ENCODE measurements around the gene GRPEL1.

Gene GRPEL1

DNA sequence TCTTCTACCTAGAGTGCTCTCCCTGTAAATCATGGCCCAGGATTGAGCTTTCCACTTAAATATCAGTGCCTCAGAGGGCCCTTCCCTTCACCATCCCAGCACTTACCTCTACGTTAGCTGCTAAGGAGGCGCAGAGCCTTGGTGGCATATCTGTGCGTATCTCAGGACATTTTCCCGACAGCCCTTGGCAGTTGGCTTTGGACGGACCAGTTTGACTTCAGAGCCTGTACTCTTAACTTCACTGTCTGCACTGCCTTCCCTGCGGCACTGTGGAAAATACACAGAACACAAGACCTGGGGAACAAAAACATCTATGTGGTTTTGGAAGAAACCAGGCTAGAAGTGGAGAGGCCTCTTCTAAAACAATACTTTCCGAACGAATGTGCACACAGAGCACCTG, 22.3 kb downstream of the GRPEL1 start:
- DNase-seq (ENCODE audit: low read depth): no peak

DNA sequence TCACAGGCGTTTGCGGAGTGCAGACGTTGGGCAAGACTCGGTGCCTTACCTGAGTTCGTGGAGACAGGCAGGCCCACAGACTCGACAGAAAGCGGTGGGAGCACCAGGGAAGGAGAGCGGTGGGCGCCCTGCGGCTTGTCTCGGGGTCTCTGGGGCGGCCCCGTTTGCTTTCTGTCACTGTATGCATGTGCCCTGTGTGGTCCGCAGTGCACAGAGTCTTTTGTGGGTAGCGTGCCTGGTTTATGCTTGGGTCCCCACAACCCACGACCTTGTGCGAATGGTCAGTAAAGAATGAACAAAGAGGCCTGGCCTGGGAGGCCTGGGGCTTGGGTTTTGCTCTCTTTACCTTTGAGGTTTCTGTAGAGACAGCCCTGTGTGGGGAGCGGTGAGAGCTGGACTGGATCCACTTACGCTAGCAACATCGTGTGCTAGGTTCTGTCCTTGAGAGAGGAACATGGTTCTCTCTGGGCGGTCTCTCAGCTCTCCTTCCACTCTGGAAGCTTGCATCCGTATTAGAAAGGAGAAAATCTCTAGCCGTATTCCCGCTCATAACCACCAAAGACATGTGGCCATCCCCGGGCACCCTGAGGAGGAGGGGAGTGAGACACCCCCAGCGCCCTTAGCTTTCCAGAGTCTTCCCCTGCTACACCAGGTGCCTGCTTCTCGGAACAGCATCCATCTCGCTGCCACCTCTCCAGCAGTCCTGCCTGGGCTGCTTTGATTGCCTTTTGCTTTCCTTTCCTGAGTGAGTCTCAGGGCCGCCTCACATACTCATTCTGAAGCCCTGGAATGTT, 23.5 kb downstream of the GRPEL1 start:
- DNase-seq (ENCODE audit: low read depth): no peak

DNA sequence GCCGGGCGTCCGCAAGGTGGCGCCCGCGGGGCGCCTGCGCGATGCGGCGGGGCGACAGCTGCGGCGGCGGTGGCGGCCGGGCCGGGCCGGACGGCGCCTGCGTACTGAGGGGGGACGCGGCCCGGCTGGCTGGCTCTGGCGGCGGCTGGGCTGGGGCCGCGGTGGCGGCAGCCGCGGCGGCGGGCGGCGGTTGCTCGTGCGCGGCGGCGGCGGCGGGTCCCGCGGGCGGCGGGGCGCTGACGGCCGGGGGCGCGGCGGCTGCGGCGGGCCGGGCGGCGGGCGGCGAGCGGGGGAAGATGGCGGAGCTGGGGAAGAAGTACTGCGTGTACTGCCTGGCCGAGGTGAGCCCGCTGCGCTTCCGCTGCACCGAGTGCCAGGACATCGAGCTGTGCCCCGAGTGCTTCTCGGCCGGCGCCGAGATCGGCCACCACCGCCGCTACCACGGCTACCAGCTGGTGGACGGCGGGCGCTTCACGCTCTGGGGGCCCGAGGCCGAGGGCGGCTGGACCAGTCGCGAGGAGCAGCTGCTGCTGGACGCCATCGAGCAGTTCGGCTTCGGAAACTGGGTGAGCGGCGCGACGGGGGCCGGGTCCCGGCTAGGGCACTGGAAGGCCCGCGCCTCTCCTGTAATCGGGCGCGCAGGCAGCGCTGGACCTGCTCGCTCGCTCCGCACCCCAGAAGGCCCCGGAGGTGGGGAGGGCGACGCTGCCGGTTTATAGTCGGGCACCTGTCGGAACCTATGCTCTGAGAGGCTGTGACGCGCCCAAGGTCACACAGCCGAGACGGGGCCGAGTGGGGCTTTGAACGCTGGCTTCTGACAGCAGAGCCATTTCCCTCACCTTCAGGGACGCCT, 24.4 kb downstream of the GRPEL1 start, which contains the start of gene TADA2B:
TADA2B (plus strand) TSS at position 89 of the 853 bp plus-strand sequence; CDS start at position 297, 208 bp downstream.
- peak; percentile 41 for DNase-seq (ENCODE audit: low read depth)

DNA sequence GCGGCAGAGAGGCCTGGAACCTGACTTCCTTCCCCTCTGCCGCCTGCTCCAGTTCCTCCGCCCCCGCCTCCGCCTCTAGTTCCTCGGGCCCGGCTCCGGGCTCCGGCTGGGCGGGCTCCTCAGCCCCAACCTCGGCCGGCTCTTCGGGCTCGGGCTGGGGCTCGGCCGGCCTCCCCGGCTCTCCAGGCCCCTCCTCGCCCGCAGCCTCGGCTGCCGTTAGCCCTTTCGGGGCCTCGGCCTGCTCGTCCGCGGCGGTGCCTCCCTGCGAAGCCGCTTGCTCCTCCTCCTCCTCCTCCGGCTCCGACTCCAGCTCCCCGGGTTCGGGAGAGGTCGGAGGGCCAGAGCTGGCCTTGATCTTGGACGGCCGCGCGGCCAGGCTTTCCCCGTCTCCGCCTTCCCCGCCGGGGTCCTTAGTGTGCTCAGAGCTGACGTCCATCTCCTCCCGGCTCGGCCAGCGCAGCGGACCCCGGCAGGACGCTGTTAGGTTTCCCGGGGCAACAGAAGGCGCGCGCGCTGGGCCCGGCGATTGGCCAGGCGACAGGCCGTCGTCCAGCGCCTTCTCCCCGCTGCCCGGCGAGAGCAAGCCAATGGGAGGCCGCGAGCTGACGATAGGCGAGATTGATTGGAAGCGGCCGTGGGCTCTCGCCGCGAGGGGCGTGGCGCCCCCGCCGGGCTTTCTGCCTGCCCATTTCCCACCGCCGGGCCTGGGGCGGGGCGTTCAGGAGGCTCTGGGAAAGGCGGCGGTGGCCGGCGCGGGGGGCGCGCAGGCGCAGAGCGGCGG, 25.2 kb downstream of the GRPEL1 start:
- peak; percentile 81 for DNase-seq (ENCODE audit: low read depth)

GRCh38 chr4:7041801-7042502, 25.9 kb downstream of the GRPEL1 start:
- DNase-seq (ENCODE audit: low read depth): no peak

- no peak for DNase-seq (ENCODE audit: low read depth)
Measured at GRCh38 chr4:7041246-7041645, 26.6 kb downstream of the GRPEL1 start.

DNA sequence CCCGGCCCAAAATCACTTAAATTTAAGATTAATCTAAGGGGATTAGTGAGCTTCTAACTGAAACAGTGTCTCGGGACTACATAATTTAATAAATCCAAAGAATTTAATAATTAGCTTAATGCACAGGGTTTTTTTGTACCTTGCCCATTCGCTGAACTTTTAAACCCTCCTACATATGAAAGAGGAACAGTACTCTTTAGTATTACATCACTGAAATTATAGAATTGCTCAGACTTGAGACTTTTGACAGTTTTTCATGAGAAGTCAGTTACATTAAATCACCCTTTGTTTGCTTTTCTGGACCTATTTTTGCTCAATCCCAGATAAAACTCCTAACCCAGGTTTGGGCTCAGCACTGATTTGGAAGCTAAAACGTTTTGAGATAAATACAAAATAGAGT, 27.1 kb downstream of the GRPEL1 start:
- no peak for DNase-seq (ENCODE audit: low read depth)

DNA sequence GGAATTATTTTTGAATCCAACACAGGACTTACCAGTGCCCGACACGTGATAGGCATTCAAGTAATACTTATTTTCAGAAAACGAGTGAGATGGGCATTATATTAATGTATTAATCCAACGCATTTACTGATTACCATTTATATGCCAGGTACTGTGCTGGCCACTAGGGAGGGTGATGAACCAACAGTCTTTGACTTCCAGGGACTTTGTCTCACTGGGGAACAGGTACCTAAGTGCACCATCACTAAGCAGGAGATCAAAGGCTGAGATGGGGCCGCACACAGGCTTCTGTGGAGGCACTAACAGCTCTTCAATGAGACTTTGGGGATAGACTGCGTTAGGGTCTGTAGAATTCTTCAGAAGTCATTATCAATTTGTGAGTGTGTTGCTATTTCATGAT, 30.4 kb downstream of the GRPEL1 start:
- no peak for DNase-seq (ENCODE audit: low read depth)

- DNase-seq (ENCODE audit: low read depth): no peak
Measured at GRCh38 chr4:7034262-7035081, 33.4 kb downstream of the GRPEL1 start.

GRCh38 chr4:7032596-7032995, 35.3 kb downstream of the GRPEL1 start:
- DNase-seq (ENCODE audit: low read depth): no peak

DNA sequence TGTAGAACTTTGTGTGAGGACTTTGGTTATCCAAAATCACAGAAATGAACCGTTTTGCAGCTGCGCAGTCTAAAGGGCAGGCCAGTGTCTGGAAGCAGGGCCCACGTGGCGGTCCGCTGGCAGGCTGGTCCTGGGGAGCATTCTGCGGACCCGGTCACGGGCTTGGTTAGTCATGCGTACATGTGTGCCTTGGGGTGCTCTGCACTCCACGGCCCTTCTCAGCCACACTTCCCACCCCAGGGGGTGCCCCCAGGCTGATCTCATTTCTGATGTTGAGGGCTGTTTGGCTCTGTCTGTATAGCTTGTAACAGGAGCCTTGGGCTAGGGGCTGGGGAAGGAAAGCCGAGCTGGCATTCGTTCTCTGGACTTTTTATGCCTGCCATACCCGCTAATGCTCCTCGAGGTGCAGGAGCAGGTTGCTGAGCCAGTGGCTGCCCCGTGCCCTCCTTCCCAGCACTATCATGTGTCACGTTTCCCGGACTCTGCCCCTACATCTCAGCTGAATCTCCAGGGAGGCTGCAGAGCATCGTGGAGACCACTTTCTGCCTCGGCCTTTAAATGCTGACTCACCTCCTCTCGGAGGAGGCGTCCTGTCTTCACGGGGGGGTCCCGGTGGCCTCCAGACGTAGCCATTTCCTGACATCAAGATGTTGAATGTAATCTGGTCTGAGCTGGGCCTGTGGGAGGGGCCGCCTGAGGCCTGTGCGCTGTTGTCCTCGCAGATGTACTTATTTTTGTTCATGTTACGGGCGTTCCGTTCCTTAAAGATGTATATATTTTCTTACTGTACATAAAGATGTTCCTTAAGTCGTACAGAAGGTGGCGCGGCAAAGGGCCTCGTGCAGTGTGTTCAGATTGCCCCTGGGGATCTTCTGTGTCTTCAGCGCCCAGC, 36.1 kb downstream of the GRPEL1 start:
- no peak for DNase-seq (ENCODE audit: low read depth)

GRCh38 chr4:7030856-7031255, 37.0 kb downstream of the GRPEL1 start:
- no peak for DNase-seq (ENCODE audit: low read depth)

- no peak for DNase-seq (ENCODE audit: low read depth)
Measured at GRCh38 chr4:7029921-7030320, 37.9 kb downstream of the GRPEL1 start.

DNA sequence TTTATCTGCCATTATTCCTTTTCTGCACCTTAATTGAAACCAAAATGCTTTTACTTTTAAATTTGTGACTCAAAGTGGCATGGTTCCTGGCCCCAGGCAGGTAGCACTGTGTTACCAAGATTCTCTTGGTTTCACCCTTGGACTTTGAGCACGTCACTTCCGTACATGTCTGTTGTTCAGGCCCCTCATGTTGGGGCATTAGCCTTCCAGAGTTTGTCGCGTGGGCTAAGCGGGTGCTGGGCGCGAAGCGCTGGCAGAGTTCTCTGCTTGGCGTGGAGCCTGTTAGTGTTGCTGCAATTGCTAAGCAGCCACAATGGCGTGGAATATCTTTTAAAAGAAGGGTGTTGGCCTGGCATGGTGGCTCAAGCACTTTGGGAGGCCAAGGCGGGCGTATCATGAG, 38.7 kb downstream of the GRPEL1 start:
- DNase-seq (ENCODE audit: low read depth): no peak

DNA sequence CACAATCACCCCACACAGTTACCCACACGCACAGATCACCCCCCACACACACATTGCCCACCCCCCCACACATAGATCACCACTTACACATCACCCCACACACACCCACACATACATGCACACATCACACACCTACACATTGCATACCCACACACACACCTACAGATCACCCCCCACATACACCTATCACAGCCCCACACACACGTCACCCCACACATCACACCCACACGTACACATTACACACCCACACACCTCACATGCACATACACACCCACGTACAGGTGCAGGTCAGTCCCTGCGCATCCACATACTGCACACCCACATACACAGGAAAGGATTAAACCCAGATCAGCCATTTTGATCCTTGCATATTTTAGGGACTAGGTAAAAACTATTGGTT, 40.0 kb downstream of the GRPEL1 start:
- no peak for DNase-seq (ENCODE audit: low read depth)

GRCh38 chr4:7027284-7027683, 40.6 kb downstream of the GRPEL1 start:
- DNase-seq (ENCODE audit: low read depth): no peak

DNA sequence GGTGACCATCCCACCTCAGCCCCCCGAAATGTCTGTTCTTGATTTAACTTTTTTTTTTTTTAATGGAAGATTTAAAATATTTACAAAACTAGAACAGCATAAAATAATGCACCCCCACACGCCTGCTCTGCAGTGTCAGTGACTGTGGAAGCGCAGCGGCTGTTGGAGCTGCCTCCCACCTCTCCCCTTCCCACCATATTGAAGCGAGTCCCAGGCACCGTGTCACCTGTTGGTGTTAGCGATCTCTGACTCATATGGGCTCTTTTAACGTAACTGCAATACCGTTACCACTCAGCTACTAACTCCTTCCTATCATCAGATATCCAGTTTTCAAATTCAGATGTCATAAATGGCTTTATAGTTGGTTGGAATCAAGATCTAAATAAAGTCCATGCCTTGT, 41.8 kb downstream of the GRPEL1 start:
- no peak for DNase-seq (ENCODE audit: low read depth)

- no peak for DNase-seq (ENCODE audit: low read depth)
Measured at GRCh38 chr4:7025040-7025602, 42.7 kb downstream of the GRPEL1 start.

GRCh38 chr4:7024336-7024890, 43.5 kb downstream of the GRPEL1 start:
- DNase-seq (ENCODE audit: low read depth): no peak

Data from T follicular helper cell (primary cell).